GM19043 (cell line): ENCODE results near the gene TPO.
"Not testable (repeated sequence)": the region's sequence is repeated elsewhere in the genome, so short reads cannot be mapped to it uniquely, and the experiment has no call there.

ENCODE experiments used
- ATAC-seq: cut with Tn5 transposase; IDR thresholded peaks from one replicate; pipeline ENCODE4 v1.9.1; 2021; ENCODE audit warnings: low read depth; ENCODE audit not compliant: unreplicated experiment

The TPO gene

GRCh38 chr2:1481406-1482252, 68.4 kb downstream of the TPO start:
- ATAC-seq: no peak

- no peak for ATAC-seq
These were observed 69.0 kb downstream of the TPO start for GRCh38 chr2:1482253-1482675.

- no peak for ATAC-seq
These were observed 69.7 kb downstream of the TPO start for GRCh38 chr2:1482981-1483380.

DNA sequence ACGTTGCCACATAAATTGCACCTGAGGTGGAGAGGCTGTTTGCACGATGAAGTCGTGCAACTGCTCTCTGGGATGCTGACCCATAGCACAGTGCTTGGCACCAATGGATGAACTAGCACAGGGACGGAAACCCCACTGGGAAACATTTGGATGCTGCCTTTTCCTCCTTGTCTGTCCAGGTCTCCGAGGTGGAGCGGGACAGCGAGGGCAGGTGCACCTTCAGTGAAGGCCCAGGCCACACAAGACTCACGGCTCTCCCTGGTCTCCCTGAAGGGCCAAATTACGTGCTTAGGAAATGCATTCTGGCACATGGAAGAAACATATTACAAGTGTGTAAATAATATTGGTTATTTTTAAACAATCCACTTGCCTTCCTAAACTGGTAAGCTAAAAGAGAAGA, 70.3 kb downstream of the TPO start:
- ATAC-seq: no peak

GRCh38 chr2:1484131-1484884, 71.0 kb downstream of the TPO start:
- ATAC-seq: no peak

- ATAC-seq: no peak
These were observed 73.4 kb downstream of the TPO start for GRCh38 chr2:1486670-1487069.

GRCh38 chr2:1487758-1488157, 74.5 kb downstream of the TPO start:
- ATAC-seq: no peak

- ATAC-seq: no peak
These were observed 75.0 kb downstream of the TPO start for GRCh38 chr2:1488181-1488671.

- ATAC-seq: no peak
These were observed 75.6 kb downstream of the TPO start for GRCh38 chr2:1488851-1489250.

GRCh38 chr2:1489486-1489885, 76.2 kb downstream of the TPO start:
- ATAC-seq: no peak

DNA sequence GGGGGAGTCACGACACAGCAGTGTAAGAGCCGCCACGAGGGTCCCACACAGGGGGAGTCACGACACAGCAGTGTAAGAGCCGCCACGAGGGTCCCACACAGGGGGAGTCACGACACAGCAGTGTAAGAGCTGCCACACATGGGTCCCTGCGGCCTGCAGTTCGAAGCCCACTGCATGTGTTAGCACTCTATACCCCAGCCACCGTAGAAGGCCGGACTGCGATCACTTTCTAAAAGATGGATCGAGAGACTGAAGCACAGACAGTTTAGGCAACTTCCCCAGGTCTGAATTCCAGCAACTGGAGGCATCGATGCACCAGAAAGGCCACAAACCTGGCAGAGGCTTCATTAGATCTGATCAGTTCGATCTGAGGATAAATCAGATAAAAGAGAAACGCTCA, 77.1 kb downstream of the TPO start:
- ATAC-seq: not testable (repeated sequence)

GRCh38 chr2:1491751-1492150, 78.5 kb downstream of the TPO start:
- no peak for ATAC-seq

DNA sequence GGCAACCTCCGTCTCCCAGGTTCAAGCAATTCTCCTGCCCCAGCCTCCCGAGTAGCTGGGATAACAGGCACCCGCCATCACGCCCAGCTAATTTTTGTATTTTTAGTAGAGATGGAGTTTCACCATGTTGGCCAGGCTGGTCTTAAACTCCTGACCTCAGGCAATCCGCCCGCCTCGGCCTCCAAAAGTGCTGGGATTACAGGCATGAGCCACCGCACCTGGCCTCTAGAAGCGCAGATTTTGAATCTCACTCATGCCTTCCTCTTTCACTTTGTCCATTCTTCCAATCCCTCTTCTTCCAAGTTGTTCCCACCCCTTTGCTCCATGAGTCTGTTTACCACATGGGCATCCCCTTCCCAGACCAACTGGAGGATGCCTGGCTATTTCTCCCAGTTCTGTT, 79.0 kb downstream of the TPO start:
- ATAC-seq: not testable (repeated sequence)

DNA sequence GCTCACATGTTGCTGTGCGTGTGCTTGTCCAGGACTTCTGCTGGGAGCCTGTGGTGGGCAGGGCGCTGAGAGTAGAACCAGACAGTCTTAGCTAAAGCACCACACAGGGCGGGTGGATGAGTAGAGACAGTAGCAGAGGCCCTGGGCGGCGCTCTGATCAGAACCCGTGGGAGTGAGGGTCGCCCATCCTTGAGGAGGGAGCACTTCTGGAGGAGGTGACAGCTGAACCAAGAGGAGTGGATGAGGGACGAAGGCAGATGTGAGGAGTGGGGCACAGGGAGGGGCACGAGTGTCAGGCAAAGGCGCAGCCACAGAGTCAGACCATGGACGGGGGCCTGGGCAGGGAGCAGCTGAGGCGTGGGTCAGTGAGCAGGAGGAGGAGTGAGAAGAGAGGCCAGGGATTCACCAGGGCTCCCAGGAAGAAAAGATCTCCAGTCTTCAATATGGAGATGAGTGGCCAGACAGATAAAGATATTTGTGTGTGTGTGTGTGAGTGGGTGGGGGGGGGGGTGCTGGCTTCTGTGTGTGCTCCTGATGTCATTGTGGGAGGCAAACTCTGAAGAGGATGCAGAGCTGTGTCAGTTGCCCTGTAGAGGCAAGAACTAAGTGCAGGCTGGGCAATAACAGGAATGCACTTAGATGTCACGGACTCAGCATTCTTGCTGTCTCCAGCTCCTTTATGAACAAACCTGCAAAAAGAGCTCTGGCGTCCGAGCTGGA, 79.6 kb downstream of the TPO start:
- ATAC-seq: no peak

GRCh38 chr2:1493431-1494126, 80.3 kb downstream of the TPO start:
- ATAC-seq: no peak

- no peak for ATAC-seq
These were observed 81.0 kb downstream of the TPO start for GRCh38 chr2:1494257-1494656.

DNA sequence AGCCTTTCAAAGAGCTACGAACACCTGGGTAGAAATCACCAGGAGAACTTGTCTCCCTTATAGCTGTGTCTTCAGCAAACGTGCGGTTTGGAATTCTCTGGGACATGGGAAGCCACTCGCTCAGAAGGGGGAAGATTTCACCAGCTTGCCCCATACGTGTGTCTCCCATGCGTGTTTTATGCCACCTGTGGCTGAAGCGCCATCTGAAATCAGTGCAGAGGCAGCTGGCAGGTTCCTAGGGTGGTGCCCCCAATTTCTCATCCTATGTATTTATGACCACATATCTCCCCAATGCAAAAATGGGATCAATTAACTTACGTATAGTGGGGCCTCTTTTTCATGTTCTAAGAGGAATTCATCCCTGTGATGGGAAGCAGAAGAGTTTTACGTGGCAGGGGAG, 81.6 kb downstream of the TPO start:
- ATAC-seq: no peak

DNA sequence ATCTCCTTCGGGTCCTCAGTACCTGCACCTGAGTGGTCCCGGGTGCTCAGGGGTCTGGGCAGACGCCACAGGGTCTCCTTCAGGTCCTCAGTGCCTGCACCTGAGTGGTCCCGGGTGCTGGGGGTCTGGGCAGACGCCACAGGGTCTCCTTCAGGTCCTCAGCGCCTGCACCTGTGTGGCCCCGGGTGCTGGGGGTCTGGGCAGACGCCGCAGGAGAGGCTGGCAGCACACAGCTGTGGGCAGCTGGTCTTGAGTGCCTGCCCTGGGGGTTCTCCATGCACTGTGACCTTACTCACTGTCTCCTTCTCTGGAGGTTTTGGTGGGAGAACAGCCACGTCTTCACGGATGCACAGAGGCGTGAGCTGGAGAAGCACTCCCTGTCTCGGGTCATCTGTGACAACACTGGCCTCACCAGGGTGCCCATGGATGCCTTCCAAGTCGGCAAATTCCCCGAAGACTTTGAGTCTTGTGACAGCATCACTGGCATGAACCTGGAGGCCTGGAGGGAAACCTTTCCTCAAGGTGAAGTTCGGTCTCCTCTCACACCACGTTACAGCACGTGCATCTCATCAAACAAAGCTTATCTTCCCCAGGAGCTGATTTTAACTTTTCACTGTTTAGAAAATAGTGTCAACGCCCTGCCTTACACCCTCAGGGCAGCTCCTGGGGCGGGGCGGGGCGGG, 82.6 kb downstream of the TPO start:
- no peak for ATAC-seq

GRCh38 chr2:1496359-1496821, 83.1 kb downstream of the TPO start:
- no peak for ATAC-seq

- no peak for ATAC-seq
These were observed 83.9 kb downstream of the TPO start for GRCh38 chr2:1497122-1497611.
